ENCODE measurements around the gene LPIN3.

GRCh38 chr20:41408986-41409385 is 68.4 kb downstream of the LPIN3 start:
- TF ChIP-seq JUND (IDR thresholded peaks at IDR 0.05; ENCODE audit: low read length) (no peak), CTCF (IDR thresholded peaks at IDR 0.05; ENCODE audit: control extremely low read depth in 1 of 3, insufficient read depth in 1 of 3, low read depth in 1 of 3, low read length in 3 of 3) (no peak), POLR2AphosphoS5 (IDR thresholded peaks at IDR 0.05; ENCODE audit: low read depth, low read length) (no peak), SIN3A (conservative IDR thresholded peaks at IDR 0.05 in 1 of 2, IDR thresholded peaks at IDR 0.05 in 1 of 2; ENCODE audit: low read depth in 1 of 2, low read length in 2 of 2) (no peak), CREB1 (IDR thresholded peaks at IDR 0.05) (no peak), POLR2A (IDR thresholded peaks at IDR 0.05; ENCODE audit: control extremely low read depth in 1 of 2, low read depth in 2 of 2, low read length in 2 of 2) (no peak), EP300 (IDR thresholded peaks at IDR 0.05; ENCODE audit: borderline replicate concordance in 1 of 2, low read depth in 2 of 2, low read length in 2 of 2) (no peak), RBBP5 (IDR thresholded peaks at IDR 0.05; ENCODE audit: borderline replicate concordance, low read depth, low read length) (no peak), RAD21 (IDR thresholded peaks at IDR 0.05 in 1 of 2, conservative IDR thresholded peaks at IDR 0.05 in 1 of 2; ENCODE audit: low read depth in 2 of 2, low read length in 2 of 2) (no peak), SUZ12 (IDR thresholded peaks at IDR 0.05; ENCODE audit: low read length) (no peak), MAX (IDR thresholded peaks at IDR 0.05) (no peak), SAP30 (IDR thresholded peaks at IDR 0.05; ENCODE audit: insufficient read depth, insufficient replicate concordance, low read length) (no peak)

Data from H1 (cell line).